Esophagus muscularis mucosa (tissue), 4 donors: ENCODE data around the gene CCDC34. TPM values are rescaled to one million over a fixed set of nuclear protein-coding genes. Genes with fewer than 3 reads are reported as not detected.

Experiments used
- DNase-seq: peaks from one replicate; pipeline ENCODE4 v3.0.0-alpha.2; 2017; ENCODE audit errors: extremely low spot score
- H3K27ac ChIP-seq, 4 donors: fragments of 200-600 bp; sonication (generic); replicated peaks in 1 of 4; 1 replicate in 3 of 4; 2 replicates in 1 of 4; pipeline ENCODE4 v1.5.1; 2016 to 2019; ENCODE audit warnings: mild to moderate bottlenecking in 1 of 4
- H3K27me3 ChIP-seq, 4 donors: fragments of 200-600 bp; sonication (generic); one replicate each; pipeline versions ENCODE4 v1.5.1 to v1.6.0; 2016 to 2019
- H3K36me3 ChIP-seq, 4 donors: fragments of 200-600 bp; sonication (generic); one replicate each; pipeline ENCODE4 v1.5.1; 2016 to 2019
- H3K4me1 ChIP-seq, 4 donors: fragments of 200-600 bp; sonication (generic); one replicate each; pipeline ENCODE4 v1.5.1; 2016 to 2019
- H3K4me3 ChIP-seq, 4 donors: fragments of 200-600 bp; sonication (generic); 1 replicate in 2 of 4; 2 replicates in 2 of 4; pipeline ENCODE4 v1.5.1; 2016 to 2019; ENCODE audit warnings: mild to moderate bottlenecking in 4 of 4, moderate library complexity in 1 of 4
- H3K9me3 ChIP-seq, 4 donors: fragments of 200-600 bp; sonication (generic); 1 replicate in 3 of 4; 2 replicates in 1 of 4; pipeline ENCODE4 v1.5.1; 2016 to 2019
- CTCF ChIP-seq, 3 experiments: fragments of 200-600 bp in 2 of 3; fragments of 450-650 bp in 1 of 3; sonication (generic) in 2 of 3; IDR thresholded peaks; one replicate each; pipeline ENCODE4 v1.5.1; 2017 to 2019; ENCODE audit warnings: antibody characterized with exemption in 3 of 3, mild to moderate bottlenecking in 2 of 3, moderate library complexity in 1 of 3
- EP300 ChIP-seq: sonication (generic); formaldehyde crosslinking; IDR thresholded peaks from one replicate; pipeline ENCODE4 v1.6.1; 2017; ENCODE audit warnings: antibody characterized with exemption
- POLR2A ChIP-seq: fragments of 450-650 bp; IDR thresholded peaks from one replicate; pipeline ENCODE4 v1.6.1; 2017; ENCODE audit warnings: antibody characterized with exemption, moderate library complexity, mild to moderate bottlenecking, low read depth
- POLR2AphosphoS5 ChIP-seq, 2 donors: sonication (generic); formaldehyde crosslinking; IDR thresholded peaks; one replicate each; pipeline ENCODE4 v1.6.1; 2017; ENCODE audit warnings: antibody characterized with exemption in 2 of 2
- WGBS: methylation state at CpG from one replicate; pipeline ENCODE4 v1.1.5; 2018; 5-methylcytosine and 5-hydroxymethylcytosine counted together
- intact Hi-C: fragments of 100-400 bp; cut with DNase I; formaldehyde crosslinking; loops from one replicate; pipeline ENCODE4 v1.15.1; 2023
- total RNA-seq, 4 donors: library from RNA; depleted of rRNA; stranded (reverse); fragments of >200 nt; gene quantifications; one replicate each; pipeline versions ENCODE4 v1.1.0 to v1.2.1, GENCODE V29; 2016

CCDC34 gene
- total RNA-seq, 4 donors from 2014 or later = 0.83 to 1.5 (median 1.2) TPM

GRCh38 chr11:27352781-27353180, 10.2 kb downstream of the CCDC34 start:
- Histone ChIP-seq H3K4me3 (no peak overlapping the region), H3K27me3 (no peaks in the 10 kb centered on the region), H3K9me3 (no peaks in the 10 kb centered on the region), H3K4me1 (peaks cover 0 to 6% (median 0%) of the 10 kb centered on the region in 4 donors), H3K36me3 (no peaks in the 10 kb centered on the region), H3K27ac (no peak overlapping the region)
- intact Hi-C loops = no loop called here
- 90% methylated on average over 2 of the region's 2 CpGs for WGBS
- DNase-seq = no peak
- TF ChIP-seq POLR2A (no peak), EP300 (no peak), CTCF (IDR thresholded peaks at IDR 0.05) (no peak), POLR2AphosphoS5 (IDR thresholded peaks at IDR 0.05) (no peak)

- H3K9me3 ChIP-seq = no peaks in the 10 kb centered on the region
- DNase-seq = no peak
- no peaks in the 10 kb centered on the region for H3K27me3 ChIP-seq
- TF ChIP-seq POLR2AphosphoS5 (IDR thresholded peaks at IDR 0.05) (no peak), CTCF (IDR thresholded peaks at IDR 0.05) (no peak), POLR2A (no peak), EP300 (no peak)
- no peak overlapping the region for H3K4me3 ChIP-seq
- intact Hi-C loops = no loop called here
- no peak overlapping the region for H3K27ac ChIP-seq
- no peaks in the 10 kb centered on the region for H3K36me3 ChIP-seq
- H3K4me1 ChIP-seq = peaks cover 0 to 6% (median 0%) of the 10 kb centered on the region in 4 donors
Observed at GRCh38 chr11:27350511-27350910, 12.5 kb downstream of the CCDC34 start.

- TF ChIP-seq CTCF (IDR thresholded peaks at IDR 0.05) = no peak
- TF ChIP-seq POLR2A = no peak
- TF ChIP-seq EP300 = no peak
- TF ChIP-seq POLR2AphosphoS5 (IDR thresholded peaks at IDR 0.05) = no peak
- Histone ChIP-seq H3K27me3 (no peaks in the 10 kb centered on the region), H3K36me3 (no peaks in the 10 kb centered on the region), H3K9me3 (no peaks in the 10 kb centered on the region), H3K4me1 (peaks cover 0 to 6% (median 0%) of the 10 kb centered on the region in 4 donors), H3K4me3 (no peak overlapping the region), H3K27ac (no peak overlapping the region)
- DNase-seq = no peak
- intact Hi-C loops = no loop called here
- WGBS = 95% methylated on average over 2 of the region's 2 CpGs
Observed at GRCh38 chr11:27349919-27350318, 13.1 kb downstream of the CCDC34 start.

GRCh38 chr11:27348340-27348873, 14.6 kb downstream of the CCDC34 start:
- TF ChIP-seq EP300 = no peak
- no peak for TF ChIP-seq POLR2AphosphoS5 (IDR thresholded peaks at IDR 0.05)
- TF ChIP-seq POLR2A = no peak
- TF ChIP-seq CTCF (IDR thresholded peaks at IDR 0.05) = no peak
- H3K36me3 ChIP-seq = no peaks in the 10 kb centered on the region
- no peak for DNase-seq
- H3K4me1 ChIP-seq = peaks cover 0 to 6% (median 0%) of the 10 kb centered on the region in 4 donors
- H3K27ac ChIP-seq = no peak overlapping the region
- 48% methylated on average over 3 of the region's 3 CpGs for WGBS
- H3K9me3 ChIP-seq = no peaks in the 10 kb centered on the region
- intact Hi-C loops = no loop called here
- no peak overlapping the region for H3K4me3 ChIP-seq
- H3K27me3 ChIP-seq = no peaks in the 10 kb centered on the region
